ENCODE measurements around the gene WDR70.

- TF ChIP-seq MAX (IDR thresholded peaks at IDR 0.05; ENCODE audit: low read depth, low read length) (no peak), EGR1 (IDR thresholded peaks at IDR 0.05; ENCODE audit: borderline replicate concordance in 1 of 2, low read depth in 2 of 2, low read length in 2 of 2) (no peak), BRCA1 (IDR thresholded peaks at IDR 0.05; ENCODE audit: low read depth, low read length) (no peak), CTCF (IDR thresholded peaks at IDR 0.05 in 2 of 3, conservative IDR thresholded peaks at IDR 0.05 in 1 of 3; ENCODE audit: control insufficient read depth in 2 of 3, extremely low read depth in 1 of 3, insufficient read depth in 1 of 3, low read depth in 3 of 3, low read length in 3 of 3) (no peak), KAT2A (conservative IDR thresholded peaks at IDR 0.05; ENCODE audit: control insufficient read depth, low read depth, low read length) (no peak), POLR2AphosphoS2 (IDR thresholded peaks at IDR 0.05; ENCODE audit: low read depth, low read length) (no peak), CHD4 (IDR thresholded peaks at IDR 0.05) (no peak), JUND (IDR thresholded peaks at IDR 0.05; ENCODE audit: low read depth, low read length) (no peak), NR2C1 (IDR thresholded peaks at IDR 0.05) (no peak), HDAC6 (IDR thresholded peaks at IDR 0.05; ENCODE audit: unreplicated experiment) (no peak), NFXL1 (IDR thresholded peaks at IDR 0.05; ENCODE audit: borderline replicate concordance) (no peak)
Measured at GRCh38 chr5:37519807-37520206, 140.7 kb downstream of the WDR70 start.

All from GM12878 (cell line).